ENCODE measurements around the gene GYPC.

Gene GYPC

DNA sequence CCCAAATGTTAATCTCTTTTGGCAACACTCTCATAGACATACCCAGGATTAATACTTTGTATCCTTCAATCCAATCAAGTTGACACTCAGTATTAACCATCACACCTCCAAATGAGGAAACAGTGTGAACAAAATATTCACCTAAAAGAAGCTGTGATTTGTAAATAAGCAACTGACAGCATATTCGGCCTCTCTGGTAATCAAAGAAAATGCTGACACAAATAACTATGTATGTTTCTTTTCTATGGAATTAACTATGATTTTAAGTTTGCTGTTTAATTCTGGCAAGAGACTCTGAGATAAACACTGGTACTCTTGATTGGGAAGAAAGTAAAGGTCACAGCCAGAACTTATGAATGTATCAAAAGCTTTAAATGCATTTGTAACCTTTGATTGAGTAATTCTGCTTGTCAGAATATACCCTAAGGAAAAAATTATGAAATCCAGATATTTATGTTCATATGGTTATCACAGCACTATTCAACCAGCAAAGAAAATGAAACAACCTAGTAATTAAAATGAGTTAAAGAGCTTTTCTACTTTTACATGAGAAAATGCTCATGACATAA, 3.6 kb upstream of the GYPC start:
- DNase-seq, result no peak

- no peak for DNase-seq
Measured at GRCh38 chr2:126653109-126653508, 2.8 kb upstream of the GYPC start.

- DNase-seq, result no peak
Measured at GRCh38 chr2:126653761-126654160, 2.2 kb upstream of the GYPC start.

GRCh38 chr2:126655051-126655450, 907 bp upstream of the GYPC start:
- DNase-seq, result no peak

- DNase-seq, result peak; percentile 15
Measured at GRCh38 chr2:126656431-126657147, 631 bp downstream of the GYPC start.

GRCh38 chr2:126657148-126657635, 1.2 kb downstream of the GYPC start:
- DNase-seq, result peak; percentile 44

- peak; percentile 35 for DNase-seq
Measured at GRCh38 chr2:126657636-126658318, 1.8 kb downstream of the GYPC start.

GRCh38 chr2:126658319-126658904, 2.5 kb downstream of the GYPC start:
- no peak for DNase-seq

GRCh38 chr2:126658905-126659561, 3.1 kb downstream of the GYPC start:
- DNase-seq, result peak; percentile 10

DNA sequence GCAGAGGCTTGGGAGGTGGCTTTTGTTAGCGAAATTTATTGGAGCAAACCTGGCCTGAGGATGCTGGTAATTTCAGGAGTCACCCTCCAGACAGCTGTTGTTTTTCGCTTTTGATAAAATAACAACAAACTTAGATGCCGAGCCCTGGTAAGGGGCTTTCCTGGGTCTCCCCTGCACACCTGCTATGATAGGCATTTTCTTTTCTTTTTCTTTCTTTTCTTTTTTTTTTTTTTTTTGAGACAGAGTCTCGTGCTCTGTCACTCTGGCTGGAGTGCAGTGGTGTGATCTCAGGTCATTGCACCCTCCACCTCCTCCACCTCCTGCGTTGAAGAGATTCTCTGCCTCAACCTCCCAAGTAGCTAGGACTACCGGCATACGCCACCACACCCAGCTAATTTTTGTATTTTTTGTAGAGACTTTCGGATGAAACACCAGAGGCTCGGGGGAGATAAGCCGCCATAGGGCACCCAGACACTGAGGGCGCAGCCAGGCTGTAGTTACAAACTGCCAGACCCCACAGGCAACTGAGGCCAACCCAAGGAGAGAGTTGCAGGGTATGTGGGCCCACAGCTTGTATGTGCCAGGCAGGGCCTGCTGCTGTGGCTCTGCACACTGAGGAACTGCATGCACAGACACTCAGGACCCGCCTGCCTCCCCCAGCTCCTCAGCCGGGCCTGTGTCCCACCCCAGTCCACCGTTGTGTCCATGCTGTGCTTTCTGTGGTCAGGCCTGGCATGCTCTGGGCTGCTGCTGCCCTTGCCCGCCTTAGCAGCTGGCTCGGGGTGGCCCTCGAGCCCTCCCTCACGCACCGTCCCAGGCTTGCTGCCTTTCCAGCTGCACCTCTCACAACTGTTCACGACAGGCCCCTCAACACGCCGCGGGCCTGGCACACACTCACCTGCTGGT, 3.9 kb downstream of the GYPC start:
- no peak for DNase-seq

DNA sequence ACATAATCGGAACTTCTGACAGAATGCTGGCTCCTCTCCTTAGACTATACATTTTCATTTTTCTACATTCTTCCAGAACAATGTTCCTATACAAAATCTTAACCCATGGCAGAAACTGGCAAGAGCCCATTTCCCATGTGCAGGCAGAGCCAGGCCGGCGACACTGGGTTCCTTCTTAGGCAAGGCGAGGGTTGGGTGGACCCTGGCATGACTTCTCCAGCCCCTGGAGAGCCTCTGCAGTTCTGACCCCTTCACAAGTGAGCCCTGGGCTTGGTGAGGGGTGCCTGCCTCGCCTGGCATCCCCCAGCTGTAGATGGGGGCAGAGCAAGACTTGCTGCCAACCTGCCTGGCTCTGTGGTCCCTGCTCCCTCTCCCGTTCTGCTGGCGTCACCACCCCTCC, 5.0 kb downstream of the GYPC start:
- no peak for DNase-seq

DNA sequence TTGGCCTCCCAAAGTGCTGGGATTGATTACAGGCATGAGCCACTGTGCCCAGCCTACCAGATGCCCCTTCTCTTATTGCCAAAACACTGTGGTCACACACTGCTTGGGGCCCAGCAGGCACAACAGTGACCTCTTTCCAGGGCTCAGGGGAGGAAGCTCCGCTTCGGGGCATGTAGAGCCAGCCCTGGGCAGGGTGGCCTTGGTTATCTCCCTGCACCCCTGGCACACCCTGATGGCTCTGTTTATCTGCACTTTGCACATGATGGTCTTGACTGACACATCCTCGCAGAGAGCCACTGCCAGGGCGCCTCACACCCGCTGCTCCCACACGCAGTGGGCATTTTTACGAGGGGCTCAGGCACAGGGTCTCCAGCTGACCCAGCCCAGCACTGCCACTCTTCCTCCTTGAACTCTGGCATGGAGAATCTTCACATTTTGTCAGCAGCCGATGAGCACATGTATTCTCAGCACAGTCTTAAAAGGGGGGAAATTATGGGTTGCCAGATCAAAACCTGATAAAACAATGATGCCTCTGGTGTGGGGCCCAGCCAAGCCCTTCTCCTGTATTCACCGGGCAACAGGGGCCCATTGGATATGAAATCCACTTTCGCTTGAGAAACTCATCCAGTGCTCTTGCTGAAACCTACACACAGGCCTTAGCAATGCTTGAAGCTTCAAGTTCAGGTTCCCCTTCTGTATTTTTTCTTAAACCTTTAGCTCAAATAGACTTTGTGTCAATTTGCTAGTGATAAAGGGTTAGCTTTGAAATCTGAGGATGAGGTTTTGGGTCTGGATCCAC, 5.9 kb downstream of the GYPC start:
- no peak for DNase-seq

DNA sequence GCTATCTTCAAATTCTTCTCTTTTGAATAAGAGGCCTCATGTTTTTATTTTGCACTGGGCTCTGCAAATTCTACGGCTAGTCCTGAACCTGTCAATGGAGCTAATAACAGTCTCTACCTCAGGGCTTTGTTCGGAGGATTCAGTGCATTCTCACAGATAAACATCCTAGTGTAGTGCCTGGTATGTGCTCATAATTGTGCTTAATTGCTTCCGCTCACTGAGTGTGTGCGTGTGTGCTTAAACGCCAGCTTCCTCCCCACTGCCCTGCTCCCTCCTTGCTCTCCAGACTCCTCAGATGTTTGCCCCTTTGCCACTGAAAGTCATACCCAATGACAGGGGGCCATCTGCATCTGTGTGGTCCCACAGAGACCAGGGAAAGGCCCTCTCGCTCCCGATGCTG, 6.7 kb downstream of the GYPC start:
- no peak for DNase-seq

DNA sequence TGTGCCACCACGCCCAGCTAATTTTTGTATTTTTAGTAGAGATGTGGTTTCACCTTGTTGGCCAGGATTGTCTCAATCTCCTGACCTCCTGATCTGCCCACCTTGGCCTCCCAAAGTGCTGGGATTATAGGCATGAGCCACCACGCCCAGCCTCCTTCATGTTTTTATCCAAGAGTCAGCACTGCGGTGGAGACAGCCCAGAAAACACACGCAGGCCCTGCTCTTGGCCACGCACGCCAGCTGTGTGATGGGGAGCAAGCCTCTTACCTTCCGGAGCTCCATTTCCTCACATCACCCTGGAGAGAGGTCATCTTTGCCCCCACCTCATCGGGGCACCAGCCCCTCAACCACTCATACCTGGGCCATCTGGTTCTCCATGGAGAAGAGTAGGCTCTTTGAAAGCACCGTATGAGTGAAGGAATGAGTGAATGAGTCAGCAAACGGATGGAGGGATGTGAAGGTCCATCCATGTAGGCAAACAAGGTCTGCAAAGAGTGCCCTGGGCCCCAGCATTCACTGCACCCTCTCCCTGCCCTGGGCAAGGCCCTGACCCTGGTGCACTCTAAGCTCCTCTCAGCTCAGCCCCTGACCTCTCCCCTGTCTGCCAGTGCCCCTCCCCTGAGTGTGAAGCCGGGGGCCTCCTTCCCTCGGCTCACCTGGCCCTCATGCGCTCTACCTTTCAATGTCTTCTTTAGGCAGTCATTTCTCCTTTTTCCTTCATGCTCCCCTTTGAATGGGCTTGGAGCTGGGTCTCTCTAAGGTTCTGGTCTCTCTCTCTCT, 7.4 kb downstream of the GYPC start:
- no peak for DNase-seq

GRCh38 chr2:126664234-126664633, 8.3 kb downstream of the GYPC start:
- no peak for DNase-seq

DNA sequence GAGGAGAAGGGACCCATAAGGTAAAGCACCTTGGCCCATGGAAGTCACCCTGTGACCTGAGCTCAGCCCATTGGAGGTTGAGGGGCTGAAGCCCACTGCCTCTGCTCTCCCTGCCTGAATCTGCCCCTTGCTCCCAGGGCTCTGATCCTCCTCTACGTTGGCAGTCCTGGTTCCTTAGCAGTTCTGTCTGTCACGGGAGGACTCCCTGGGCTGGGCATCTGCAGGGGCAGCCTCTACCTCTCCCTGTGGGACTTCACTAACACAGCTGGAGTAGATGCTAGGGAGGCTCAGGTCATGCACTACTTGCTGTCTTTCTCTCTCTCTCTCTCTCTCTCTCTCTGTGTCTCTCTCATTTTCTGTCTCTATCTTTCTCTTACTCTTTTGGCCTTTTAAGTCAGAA, 8.7 kb downstream of the GYPC start:
- DNase-seq, result no peak

DNA sequence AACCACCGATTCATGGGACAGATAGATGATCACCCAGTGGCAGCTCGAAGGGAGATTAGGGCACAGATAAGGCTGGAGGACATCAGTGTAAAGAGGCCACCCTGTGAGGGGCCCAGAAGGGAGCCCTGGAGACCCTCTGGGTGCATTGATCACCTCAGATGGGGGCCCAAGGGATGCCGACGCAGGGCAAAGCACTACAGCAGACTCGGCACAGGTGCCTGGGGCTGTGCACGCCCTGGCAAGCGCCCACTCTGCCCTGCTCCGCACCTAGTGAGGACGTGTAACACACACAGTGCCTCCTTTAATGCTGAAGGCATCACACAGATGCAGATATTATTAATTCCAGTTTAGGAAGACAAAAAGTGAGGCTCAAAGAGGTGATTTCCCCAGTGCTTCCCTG, 9.5 kb downstream of the GYPC start:
- DNase-seq, result no peak

- no peak for DNase-seq
Measured at GRCh38 chr2:126668254-126668653, 12.3 kb downstream of the GYPC start.

- DNase-seq, result no peak
Measured at GRCh38 chr2:126669772-126670171, 13.8 kb downstream of the GYPC start.

DNA sequence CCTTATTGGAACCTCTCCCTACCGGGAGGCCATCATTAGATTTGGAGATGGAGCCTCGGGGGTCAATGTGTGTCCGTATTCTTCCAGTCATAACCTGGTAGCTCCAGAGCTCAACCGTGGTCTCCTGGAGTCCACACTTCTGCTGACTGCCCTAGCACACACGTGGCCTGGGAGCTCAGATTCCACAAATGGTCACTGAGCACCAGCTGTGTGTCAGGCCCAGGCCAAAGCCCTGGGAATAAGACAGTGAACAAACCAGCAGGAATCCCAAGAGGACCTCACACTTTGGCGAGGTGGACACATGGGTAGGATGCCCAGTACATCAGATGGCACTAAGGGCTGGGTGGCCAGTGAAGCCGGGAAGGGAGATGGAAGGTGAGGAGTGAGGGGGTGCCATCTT, 15.5 kb downstream of the GYPC start:
- DNase-seq, result no peak

Data from effector CD8-positive, alpha-beta T cell (primary cell).